IPS DF 6.9 (cell line): ENCODE measurements around the gene SUPT6H.

Experiments
- DNase-seq: peaks from one replicate; pipeline ENCODE4 v3.0.0-alpha.2; 2013; ENCODE audit warnings: low read depth, low spot score
- H3K27ac ChIP-seq: one replicate; pipeline ENCODE4 v1.5.1; 2013; ENCODE audit warnings: low read length, control low read depth
- H3K27me3 ChIP-seq: 2 replicates; pipeline ENCODE4 v1.6.1; 2013; ENCODE audit warnings: mild to moderate bottlenecking, low read length; ENCODE audit not compliant: control insufficient read depth, insufficient read depth
- H3K36me3 ChIP-seq: 2 replicates; pipeline ENCODE4 v1.6.1; 2013; ENCODE audit warnings: low read length; ENCODE audit not compliant: control insufficient read depth, insufficient read depth
- H3K4me1 ChIP-seq: 2 replicates; pipeline ENCODE4 v1.6.1; 2013; ENCODE audit warnings: low read length; ENCODE audit not compliant: control insufficient read depth, insufficient read depth
- H3K4me3 ChIP-seq: 2 replicates; pipeline ENCODE4 v1.5.1; 2013; ENCODE audit warnings: mild to moderate bottlenecking, low read length
- H3K9me3 ChIP-seq: 2 replicates; pipeline ENCODE4 v1.6.1; 2013; ENCODE audit warnings: low read length, inconsistent platforms; ENCODE audit not compliant: control insufficient read depth, insufficient read depth
- whole genome bisulfite sequencing: extraction: QIAGEN DNeasy Blood & Tissue Kit; methylation state at CpG from one replicate; pipeline ENCODE4 v1.1.7; 2013; ENCODE audit warnings: mixed read lengths, missing lambda C conversion rate; ENCODE audit not compliant: insufficient read length, insufficient coverage; 5-methylcytosine and 5-hydroxymethylcytosine counted together

Gene SUPT6H

DNA sequence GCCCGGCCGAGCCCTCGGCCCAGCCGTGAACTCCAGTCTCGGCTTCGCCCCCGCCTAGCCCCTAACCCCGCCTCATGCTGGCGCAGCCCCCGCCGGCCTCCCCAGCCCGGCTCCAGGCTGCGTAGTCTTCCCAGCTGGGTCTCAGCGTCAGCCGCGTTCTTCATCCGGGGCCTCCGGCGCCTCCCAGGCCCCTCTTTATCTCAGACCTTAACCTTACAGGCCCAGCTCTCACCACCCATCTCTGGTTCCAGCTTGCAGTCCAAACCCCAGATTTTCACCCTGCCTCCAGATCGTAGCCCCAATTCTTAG is 49.7 kb downstream of the SUPT6H start, which contains the start of gene PROCA1:
TSS of gene PROCA1 (minus strand) at position 166 of the 309 bp plus-strand sequence. CDS start 228 bp downstream, outside the sequence.
- Histone ChIP-seq H3K36me3 (peaks cover 16% of the 10 kb centered on the region), H3K9me3 (no peaks in the 10 kb centered on the region), H3K4me1 (peaks cover 4% of the 10 kb centered on the region), H3K27ac (no peak within 1 kb of the TSS), H3K27me3 (no peaks in the 10 kb centered on the region), H3K4me3 (peak within 1 kb of the TSS; percentile 67; the same call in 1 of the 2 replicates)
- no peak for DNase-seq
- no CpG with 5 or more reads among the region's 20 CpGs for WGBS

DNA sequence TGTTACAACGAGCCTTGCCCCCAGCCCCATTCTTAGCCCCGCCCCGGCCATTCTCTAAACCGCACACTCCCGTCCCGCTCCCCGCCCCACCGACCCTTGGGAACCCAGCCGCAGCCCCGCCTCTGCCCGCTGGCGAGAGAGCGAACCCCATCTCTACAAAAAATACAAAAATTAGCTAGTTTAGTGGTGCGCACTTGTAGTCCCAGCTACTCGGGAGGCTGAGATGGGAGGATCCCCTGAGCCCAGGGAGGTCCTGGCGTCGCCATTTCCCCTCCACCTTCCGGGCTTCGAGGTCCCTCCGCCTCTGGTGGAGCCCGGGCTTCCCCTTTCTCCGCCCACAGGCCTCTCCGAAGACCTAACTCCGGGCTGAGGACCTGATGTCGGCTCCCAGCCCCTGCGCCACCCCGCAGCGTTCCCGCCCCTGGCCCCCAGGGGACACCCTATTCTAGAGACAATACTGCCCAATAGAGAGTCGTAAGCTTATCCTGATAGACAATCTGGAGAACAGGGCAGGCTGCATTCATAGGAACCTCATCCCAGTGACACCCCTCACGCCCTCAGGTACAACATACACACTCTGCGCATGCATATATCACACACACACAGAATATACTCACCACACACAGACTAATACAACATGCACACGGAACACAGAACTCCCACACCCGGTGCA is 50.2 kb downstream of the SUPT6H start:
- Histone ChIP-seq H3K27me3 (no peaks in the 10 kb centered on the region), H3K4me3 (peak overlapping the region; percentile 29; the same call in 1 of the 2 replicates), H3K36me3 (peaks cover 16% of the 10 kb centered on the region), H3K9me3 (no peaks in the 10 kb centered on the region), H3K27ac (no peak overlapping the region), H3K4me1 (peaks cover 3% of the 10 kb centered on the region)
- no CpG with 5 or more reads among the region's 34 CpGs for WGBS
- no peak for DNase-seq

GRCh38 chr17:28712705-28713415 is 50.9 kb downstream of the SUPT6H start:
- Histone ChIP-seq H3K27ac (no peak overlapping the region), H3K4me1 (peaks cover 3% of the 10 kb centered on the region), H3K4me3 (no peak overlapping the region; the same call in 1 of the 2 replicates), H3K9me3 (no peaks in the 10 kb centered on the region), H3K27me3 (no peaks in the 10 kb centered on the region), H3K36me3 (peaks cover 16% of the 10 kb centered on the region)
- no peak for DNase-seq
- no CpG with 5 or more reads among the region's 7 CpGs for WGBS

DNA sequence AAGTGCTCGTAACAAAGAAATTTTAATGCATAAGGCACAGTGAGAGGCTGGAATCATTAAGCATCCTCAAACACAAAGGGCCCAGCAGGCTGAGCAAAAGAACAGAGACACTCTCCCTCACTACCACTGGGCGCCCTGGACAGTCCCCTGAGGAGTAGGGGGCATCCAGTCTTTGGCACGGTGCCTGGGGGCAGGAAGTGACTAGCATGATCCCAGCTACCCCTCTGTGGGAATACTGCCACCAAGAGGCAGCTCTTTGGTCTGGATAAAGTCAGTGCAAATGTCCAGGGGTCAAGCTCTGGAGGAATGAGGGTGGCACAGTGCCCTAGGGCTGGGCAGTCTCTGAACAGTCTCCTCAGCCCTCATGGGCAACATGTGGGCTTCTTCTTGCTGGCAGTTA is 52.3 kb downstream of the SUPT6H start:
- Histone ChIP-seq H3K9me3 (no peaks in the 10 kb centered on the region), H3K27me3 (no peaks in the 10 kb centered on the region), H3K36me3 (peaks cover 16% of the 10 kb centered on the region)

GRCh38 chr17:28715217-28715616 is 53.2 kb downstream of the SUPT6H start:
- Histone ChIP-seq H3K9me3 (no peaks in the 10 kb centered on the region), H3K27me3 (no peaks in the 10 kb centered on the region), H3K36me3 (peaks cover 16% of the 10 kb centered on the region), H3K27ac (no peak overlapping the region), H3K4me3 (no peak overlapping the region), H3K4me1 (peaks cover 3% of the 10 kb centered on the region)
- WGBS = no CpG with 5 or more reads among the region's 2 CpGs
- no peak for DNase-seq

More for the DNA sequence above, 52.3 kb downstream of the SUPT6H start:
- WGBS = no CpG with 5 or more reads among the region's 3 CpGs
- Histone ChIP-seq H3K27ac (no peak overlapping the region), H3K4me3 (no peak overlapping the region), H3K4me1 (peaks cover 3% of the 10 kb centered on the region)
- DNase-seq = no peak

GRCh38 chr17:28716740-28717577 is 55.0 kb downstream of the SUPT6H start:
- no peaks in the 10 kb centered on the region for H3K9me3 ChIP-seq
- no CpG with 5 or more reads among the region's 63 CpGs for WGBS
- DNase-seq = no peak
- H3K36me3 ChIP-seq = peaks cover 18% of the 10 kb centered on the region
- H3K27me3 ChIP-seq = no peaks in the 10 kb centered on the region
- no peak overlapping the region for H3K27ac ChIP-seq
- peaks cover 3% of the 10 kb centered on the region for H3K4me1 ChIP-seq
- H3K4me3 ChIP-seq = peak overlapping the region; percentile 86

DNA sequence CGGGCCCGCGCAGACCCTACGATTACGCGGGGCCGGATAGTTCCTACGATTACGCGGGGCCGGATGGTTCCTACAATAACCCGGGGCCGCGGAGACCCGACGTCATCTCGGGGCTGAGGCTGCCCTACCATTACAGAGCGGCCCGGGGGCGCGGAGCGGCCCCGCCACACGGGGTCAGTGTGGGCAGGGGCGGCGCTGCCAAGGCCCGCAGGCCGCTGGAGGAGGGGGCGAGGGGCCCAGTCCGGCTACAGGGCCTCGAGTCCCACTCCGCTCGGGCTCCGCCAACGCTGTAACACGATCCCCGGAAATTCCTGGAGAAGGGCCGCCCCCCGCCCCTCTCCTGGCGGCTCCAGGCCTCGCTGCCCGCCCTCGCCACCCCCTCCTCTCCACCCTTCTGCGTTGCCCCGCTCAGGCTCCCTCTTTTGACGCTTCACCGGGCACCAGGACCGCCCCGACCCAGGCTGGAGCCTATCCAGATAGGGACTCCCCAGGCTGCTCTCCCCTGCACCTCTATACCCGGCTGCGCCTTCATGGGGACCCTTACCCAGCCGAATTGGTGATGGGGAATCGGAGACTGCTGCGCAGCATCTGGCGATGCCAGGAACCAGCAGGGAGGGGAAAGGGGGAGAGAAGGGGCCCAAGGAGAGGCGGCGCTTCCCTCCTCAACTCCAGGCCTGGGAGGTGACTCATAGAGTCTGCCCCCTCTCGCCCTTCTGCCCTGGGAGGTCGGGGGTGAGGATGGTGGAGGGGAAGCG is 55.8 kb downstream of the SUPT6H start, which contains the start of gene RAB34:
TSS of gene RAB34 (minus strand) at position 291 of the 755 bp plus-strand sequence. CDS start 602 bp downstream, outside the sequence.
- no peaks in the 10 kb centered on the region for H3K27me3 ChIP-seq
- peaks cover 24% of the 10 kb centered on the region for H3K36me3 ChIP-seq
- WGBS = no CpG with 5 or more reads among the region's 60 CpGs
- H3K9me3 ChIP-seq = no peaks in the 10 kb centered on the region
- H3K4me3 ChIP-seq = peak within 1 kb of the TSS; percentile 86
- H3K27ac ChIP-seq = peak within 1 kb of the TSS; percentile 38
- DNase-seq = peak; percentile 82
- H3K4me1 ChIP-seq = no peaks in the 10 kb centered on the region; the same call in 1 of the 2 replicates

- H3K9me3 ChIP-seq = no peaks in the 10 kb centered on the region
- peak overlapping the region; percentile 58; the same call in 1 of the 2 replicates for H3K4me3 ChIP-seq
- WGBS = no CpG with 5 or more reads among the region's 18 CpGs
- H3K27ac ChIP-seq = peak overlapping the region; percentile 38
- H3K36me3 ChIP-seq = peaks cover 31% of the 10 kb centered on the region
- no peaks in the 10 kb centered on the region for H3K4me1 ChIP-seq
- H3K27me3 ChIP-seq = no peaks in the 10 kb centered on the region
- no peak for DNase-seq
Measured at GRCh38 chr17:28718333-28719020, 56.5 kb downstream of the SUPT6H start.

- Histone ChIP-seq H3K4me3 (peak overlapping the region; percentile 57; the same call in 1 of the 2 replicates), H3K27ac (no peak overlapping the region), H3K36me3 (peaks cover 33% of the 10 kb centered on the region), H3K4me1 (no peaks in the 10 kb centered on the region), H3K27me3 (no peaks in the 10 kb centered on the region), H3K9me3 (no peaks in the 10 kb centered on the region)
- no peak for DNase-seq
- no CpG with 5 or more reads among the region's 18 CpGs for WGBS
Measured at GRCh38 chr17:28719021-28719433, 57.0 kb downstream of the SUPT6H start.
